Measurements from ENCODE around the gene RPS29. TPM values are rescaled to one million over a fixed set of nuclear protein-coding genes. Genes with fewer than 3 reads are reported as not detected.

RPS29 gene
- total and polyA plus RNA-seq, 2 of the 13 experiments (the other 11 are each of a cell fraction or from before 2014, with no cell fraction given), result 4,303 to 8,215 TPM

DNA sequence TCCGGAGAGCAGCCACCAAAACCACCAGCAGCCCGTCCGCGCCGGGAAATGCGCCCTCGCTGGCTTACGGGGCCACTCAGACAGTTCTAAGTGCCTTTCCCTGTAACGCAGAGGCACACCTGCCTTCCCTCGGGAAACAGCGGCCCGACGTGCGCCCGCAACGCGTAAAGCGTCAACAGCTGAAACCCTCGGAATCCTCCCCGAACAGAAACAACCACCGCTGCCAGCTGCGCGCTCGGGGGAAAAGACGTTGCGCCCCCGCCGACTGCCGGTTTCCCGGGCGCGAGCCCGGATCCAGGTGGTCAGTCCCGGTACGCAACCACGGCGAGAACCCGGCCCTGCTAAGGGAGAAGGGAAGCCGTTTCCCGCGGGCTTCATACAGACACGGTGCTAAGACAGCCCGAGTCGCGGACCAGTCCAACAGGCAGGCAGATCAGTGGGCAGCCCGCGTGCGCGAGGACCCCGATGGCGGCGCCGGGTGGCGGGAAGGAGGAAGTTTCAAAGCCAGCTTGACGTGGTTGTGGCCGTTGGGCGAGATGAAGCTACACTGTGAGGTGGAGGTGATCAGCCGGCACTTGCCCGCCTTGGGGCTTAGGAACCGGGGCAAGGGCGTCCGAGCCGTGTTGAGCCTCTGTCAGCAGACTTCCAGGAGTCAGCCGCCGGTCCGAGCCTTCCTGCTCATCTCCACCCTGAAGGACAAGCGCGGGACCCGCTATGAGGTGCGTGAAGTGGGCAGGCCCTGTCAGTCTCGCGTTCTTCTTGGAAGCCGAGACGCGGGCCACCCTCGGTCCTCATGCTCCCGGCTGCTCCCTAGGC, 12.5 kb upstream of the RPS29 start, which contains the start of gene LRR1 (continued):
- TF ChIP-seq, protein P1, sequence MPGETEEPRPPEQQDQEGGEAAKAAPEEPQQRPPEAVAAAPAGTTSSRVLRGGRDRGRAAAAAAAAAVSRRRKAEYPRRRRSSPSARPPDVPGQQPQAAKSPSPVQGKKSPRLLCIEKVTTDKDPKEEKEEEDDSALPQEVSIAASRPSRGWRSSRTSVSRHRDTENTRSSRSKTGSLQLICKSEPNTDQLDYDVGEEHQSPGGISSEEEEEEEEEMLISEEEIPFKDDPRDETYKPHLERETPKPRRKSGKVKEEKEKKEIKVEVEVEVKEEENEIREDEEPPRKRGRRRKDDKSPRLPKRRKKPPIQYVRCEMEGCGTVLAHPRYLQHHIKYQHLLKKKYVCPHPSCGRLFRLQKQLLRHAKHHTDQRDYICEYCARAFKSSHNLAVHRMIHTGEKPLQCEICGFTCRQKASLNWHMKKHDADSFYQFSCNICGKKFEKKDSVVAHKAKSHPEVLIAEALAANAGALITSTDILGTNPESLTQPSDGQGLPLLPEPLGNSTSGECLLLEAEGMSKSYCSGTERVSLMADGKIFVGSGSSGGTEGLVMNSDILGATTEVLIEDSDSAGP (CRISPR knock-in tag; IDR thresholded peaks at IDR 0.05; ENCODE audit: borderline replicate concordance), result peak; percentile 95
- TF ChIP-seq ZFP90 (CRISPR knock-in tag; IDR thresholded peaks at IDR 0.05; ENCODE audit: borderline replicate concordance), result peak; percentile 97
- TF ChIP-seq ZNF670 (CRISPR knock-in tag; IDR thresholded peaks at IDR 0.05; ENCODE audit: borderline replicate concordance), result peak; percentile 96
- peak; percentile 97 for TF ChIP-seq ASH2L (IDR thresholded peaks at IDR 0.05; ENCODE audit: insufficient read length, low read depth, low read length)
- peak; percentile 67 for TF ChIP-seq ZNF160 (CRISPR knock-in tag; IDR thresholded peaks at IDR 0.05)
- TF ChIP-seq STAT5B (CRISPR knock-in tag; IDR thresholded peaks at IDR 0.05), result no peak
- TF ChIP-seq, protein P2, sequence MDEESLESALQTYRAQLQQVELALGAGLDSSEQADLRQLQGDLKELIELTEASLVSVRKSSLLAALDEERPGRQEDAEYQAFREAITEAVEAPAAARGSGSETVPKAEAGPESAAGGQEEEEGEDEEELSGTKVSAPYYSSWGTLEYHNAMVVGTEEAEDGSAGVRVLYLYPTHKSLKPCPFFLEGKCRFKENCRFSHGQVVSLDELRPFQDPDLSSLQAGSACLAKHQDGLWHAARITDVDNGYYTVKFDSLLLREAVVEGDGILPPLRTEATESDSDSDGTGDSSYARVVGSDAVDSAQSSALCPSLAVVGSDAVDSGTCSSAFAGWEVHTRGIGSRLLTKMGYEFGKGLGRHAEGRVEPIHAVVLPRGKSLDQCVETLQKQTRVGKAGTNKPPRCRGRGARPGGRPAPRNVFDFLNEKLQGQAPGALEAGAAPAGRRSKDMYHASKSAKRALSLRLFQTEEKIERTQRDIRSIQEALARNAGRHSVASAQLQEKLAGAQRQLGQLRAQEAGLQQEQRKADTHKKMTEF (CRISPR knock-in tag; IDR thresholded peaks at IDR 0.05), result peak; percentile 88
- TF ChIP-seq, protein P3, sequence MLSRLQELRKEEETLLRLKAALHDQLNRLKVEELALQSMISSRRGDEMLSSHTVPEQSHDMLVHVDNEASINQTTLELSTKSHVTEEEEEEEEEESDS (CRISPR knock-in tag; IDR thresholded peaks at IDR 0.05; ENCODE audit: borderline replicate concordance), result 0 out of 2 replicates have a peak, but pooled peaks have one; percentile 23
- TF ChIP-seq, protein P4, sequence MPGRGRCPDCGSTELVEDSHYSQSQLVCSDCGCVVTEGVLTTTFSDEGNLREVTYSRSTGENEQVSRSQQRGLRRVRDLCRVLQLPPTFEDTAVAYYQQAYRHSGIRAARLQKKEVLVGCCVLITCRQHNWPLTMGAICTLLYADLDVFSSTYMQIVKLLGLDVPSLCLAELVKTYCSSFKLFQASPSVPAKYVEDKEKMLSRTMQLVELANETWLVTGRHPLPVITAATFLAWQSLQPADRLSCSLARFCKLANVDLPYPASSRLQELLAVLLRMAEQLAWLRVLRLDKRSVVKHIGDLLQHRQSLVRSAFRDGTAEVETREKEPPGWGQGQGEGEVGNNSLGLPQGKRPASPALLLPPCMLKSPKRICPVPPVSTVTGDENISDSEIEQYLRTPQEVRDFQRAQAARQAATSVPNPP (CRISPR knock-in tag; IDR thresholded peaks at IDR 0.05), result no peak
- TF ChIP-seq ZNF776 (CRISPR knock-in tag; IDR thresholded peaks at IDR 0.05), result peak; percentile 93
- TF ChIP-seq, protein P5, sequence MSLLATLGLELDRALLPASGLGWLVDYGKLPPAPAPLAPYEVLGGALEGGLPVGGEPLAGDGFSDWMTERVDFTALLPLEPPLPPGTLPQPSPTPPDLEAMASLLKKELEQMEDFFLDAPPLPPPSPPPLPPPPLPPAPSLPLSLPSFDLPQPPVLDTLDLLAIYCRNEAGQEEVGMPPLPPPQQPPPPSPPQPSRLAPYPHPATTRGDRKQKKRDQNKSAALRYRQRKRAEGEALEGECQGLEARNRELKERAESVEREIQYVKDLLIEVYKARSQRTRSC (CRISPR knock-in tag; IDR thresholded peaks at IDR 0.05; ENCODE audit: low read depth), result no peak
- no peak for TF ChIP-seq ZNF674 (CRISPR knock-in tag; IDR thresholded peaks at IDR 0.05; ENCODE audit: low read depth)
- TF ChIP-seq SP4 (CRISPR knock-in tag; IDR thresholded peaks at IDR 0.05), result no peak
- no peak for TF ChIP-seq MBD4 (IDR thresholded peaks at IDR 0.05; ENCODE audit: borderline replicate concordance, low read length)
- TF ChIP-seq SMAD9 (CRISPR knock-in tag; IDR thresholded peaks at IDR 0.05), result no peak; the same call in 1 of the 2 replicates
- TF ChIP-seq, protein P6, sequence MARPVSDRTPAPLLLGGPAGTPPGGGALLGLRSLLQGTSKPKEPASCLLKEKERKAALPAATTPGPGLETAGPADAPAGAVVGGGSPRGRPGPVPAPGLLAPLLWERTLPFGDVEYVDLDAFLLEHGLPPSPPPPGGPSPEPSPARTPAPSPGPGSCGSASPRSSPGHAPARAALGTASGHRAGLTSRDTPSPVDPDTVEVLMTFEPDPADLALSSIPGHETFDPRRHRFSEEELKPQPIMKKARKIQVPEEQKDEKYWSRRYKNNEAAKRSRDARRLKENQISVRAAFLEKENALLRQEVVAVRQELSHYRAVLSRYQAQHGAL (CRISPR knock-in tag; IDR thresholded peaks at IDR 0.05; ENCODE audit: not compliant biosample characterization), result no peak
- TF ChIP-seq, protein P7, sequence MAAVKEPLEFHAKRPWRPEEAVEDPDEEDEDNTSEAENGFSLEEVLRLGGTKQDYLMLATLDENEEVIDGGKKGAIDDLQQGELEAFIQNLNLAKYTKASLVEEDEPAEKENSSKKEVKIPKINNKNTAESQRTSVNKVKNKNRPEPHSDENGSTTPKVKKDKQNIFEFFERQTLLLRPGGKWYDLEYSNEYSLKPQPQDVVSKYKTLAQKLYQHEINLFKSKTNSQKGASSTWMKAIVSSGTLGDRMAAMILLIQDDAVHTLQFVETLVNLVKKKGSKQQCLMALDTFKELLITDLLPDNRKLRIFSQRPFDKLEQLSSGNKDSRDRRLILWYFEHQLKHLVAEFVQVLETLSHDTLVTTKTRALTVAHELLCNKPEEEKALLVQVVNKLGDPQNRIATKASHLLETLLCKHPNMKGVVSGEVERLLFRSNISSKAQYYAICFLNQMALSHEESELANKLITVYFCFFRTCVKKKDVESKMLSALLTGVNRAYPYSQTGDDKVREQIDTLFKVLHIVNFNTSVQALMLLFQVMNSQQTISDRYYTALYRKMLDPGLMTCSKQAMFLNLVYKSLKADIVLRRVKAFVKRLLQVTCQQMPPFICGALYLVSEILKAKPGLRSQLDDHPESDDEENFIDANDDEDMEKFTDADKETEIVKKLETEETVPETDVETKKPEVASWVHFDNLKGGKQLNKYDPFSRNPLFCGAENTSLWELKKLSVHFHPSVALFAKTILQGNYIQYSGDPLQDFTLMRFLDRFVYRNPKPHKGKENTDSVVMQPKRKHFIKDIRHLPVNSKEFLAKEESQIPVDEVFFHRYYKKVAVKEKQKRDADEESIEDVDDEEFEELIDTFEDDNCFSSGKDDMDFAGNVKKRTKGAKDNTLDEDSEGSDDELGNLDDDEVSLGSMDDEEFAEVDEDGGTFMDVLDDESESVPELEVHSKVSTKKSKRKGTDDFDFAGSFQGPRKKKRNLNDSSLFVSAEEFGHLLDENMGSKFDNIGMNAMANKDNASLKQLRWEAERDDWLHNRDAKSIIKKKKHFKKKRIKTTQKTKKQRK (IDR thresholded peaks at IDR 0.05; ENCODE audit: low read length), result no peak
